IMR-90 (cell line): Measurements from ENCODE around the gene VAT1L. TPM values are rescaled to one million over a fixed set of nuclear protein-coding genes. Genes with fewer than 3 reads are reported as not detected.

Experiments
- ATAC-seq: fragments of 200-7000 bp; cut with Tn5 transposase; 2 replicates; pipeline ENCODE4 v1.9.1; 2020; ENCODE audit warnings: low read depth, mild to moderate bottlenecking, moderate library complexity
- BruUV-seq: library from RNA; stranded (reverse); fragments of 400-500 nt; replicated peaks from 2 replicates; lab custom pipeline; 2021; lab: Mats Ljungman, UMichigan
- CTCF ChIA-PET: fragments of 300-600 bp; formaldehyde crosslinking; extraction: SDS; loops from one replicate; lab custom pipeline; 2021; ENCODE audit warnings: antibody characterized with exemption; lab: Yijun Ruan, JAX
- POLR2A ChIA-PET: fragments of 300-600 bp; sonication (Branson Sonifier 250); formaldehyde crosslinking; loops from one replicate; lab custom pipeline; 2022; ENCODE audit warnings: antibody characterized with exemption; ENCODE audit not compliant: unreplicated experiment; lab: Charles Lee
- DNase-seq: peaks from one replicate; pipeline ENCODE4 v3.0.0; 2013
- H2AFZ ChIP-seq: replicated peaks from 2 replicates; pipeline ENCODE3; 2013; ENCODE audit warnings: low read length, mild to moderate bottlenecking; ENCODE audit not compliant: poor library complexity
- H2AK5ac ChIP-seq: 2 replicates; pipeline ENCODE4 v1.6.1; 2013; ENCODE audit warnings: low read depth, low read length, inconsistent platforms
- H2AK9ac ChIP-seq: replicated peaks from 2 replicates; pipeline ENCODE3; 2013; ENCODE audit warnings: mild to moderate bottlenecking, low read depth, low read length, moderate library complexity; ENCODE audit not compliant: poor library complexity
- H2BK120ac ChIP-seq: 2 replicates; pipeline ENCODE4 v1.6.1; 2013; ENCODE audit warnings: low read depth, low read length, inconsistent platforms
- H2BK15ac ChIP-seq: 3 replicates; pipeline ENCODE4 v1.6.1; 2013; ENCODE audit warnings: low read depth, low read length, inconsistent platforms
- H2BK20ac ChIP-seq: 2 replicates; pipeline ENCODE4 v1.6.1; 2013; ENCODE audit warnings: low read depth, mild to moderate bottlenecking, inconsistent platforms, low read length, moderate library complexity
- H2BK5ac ChIP-seq: 2 replicates; pipeline ENCODE4 v1.6.1; 2013; ENCODE audit warnings: mild to moderate bottlenecking, low read depth, low read length, inconsistent platforms; ENCODE audit not compliant: poor library complexity, severe bottlenecking
- H3K14ac ChIP-seq: replicated peaks from 2 replicates; pipeline ENCODE4 v1.6.1; 2013; ENCODE audit warnings: low read depth, low read length, inconsistent platforms
- H3K18ac ChIP-seq: 2 replicates; pipeline ENCODE4 v1.6.1; 2013; ENCODE audit warnings: low read depth, low read length, control low read depth
- H3K23ac ChIP-seq: 2 replicates; pipeline ENCODE4 v1.6.1; 2013; ENCODE audit warnings: low read depth, low read length, inconsistent platforms
- H3K27ac ChIP-seq: 2 replicates; pipeline ENCODE4 v1.5.1; 2013; ENCODE audit warnings: mild to moderate bottlenecking, control low read depth, low read length; ENCODE audit not compliant: insufficient read depth
- H3K27me3 ChIP-seq: 2 replicates; pipeline ENCODE4 v1.6.1; 2013; ENCODE audit warnings: low read length; ENCODE audit not compliant: control insufficient read depth, insufficient read depth
- H3K36me3 ChIP-seq: 2 replicates; pipeline ENCODE4 v1.6.1; 2013; ENCODE audit warnings: low read length, mixed read lengths; ENCODE audit not compliant: control insufficient read depth, insufficient read depth
- H3K4ac ChIP-seq: 2 replicates; pipeline ENCODE4 v1.6.1; 2013; ENCODE audit warnings: low read depth, low read length, inconsistent platforms
- H3K4me1 ChIP-seq: 2 replicates; pipeline ENCODE4 v1.6.1; 2013; ENCODE audit warnings: low read length, mixed read lengths; ENCODE audit not compliant: control insufficient read depth, insufficient read depth
- H3K4me2 ChIP-seq: 2 replicates; pipeline ENCODE4 v1.6.1; 2013; ENCODE audit warnings: low read depth, mild to moderate bottlenecking, control low read depth, low read length, moderate library complexity
- H3K4me3 ChIP-seq: 2 replicates; pipeline ENCODE4 v1.5.1; 2013; ENCODE audit warnings: low read depth, mild to moderate bottlenecking, control low read depth, low read length, moderate library complexity; ENCODE audit not compliant: insufficient read depth
- H3K56ac ChIP-seq: 2 replicates; pipeline ENCODE4 v1.6.1; 2013; ENCODE audit warnings: low read length, inconsistent platforms; ENCODE audit not compliant: insufficient read depth; ENCODE audit errors: extremely low read depth
- H3K79me1 ChIP-seq, 2 experiments: 2 replicates each; pipeline ENCODE4 v1.6.1; 2013; ENCODE audit warnings: low read length in 2 of 2, inconsistent platforms in 1 of 2, low read depth in 1 of 2
- H3K9ac ChIP-seq: 2 replicates; pipeline ENCODE4 v1.6.1; 2013; ENCODE audit warnings: low read depth, low read length, control low read depth
- H3K9me1 ChIP-seq: 2 replicates; pipeline ENCODE4 v1.6.1; 2013; ENCODE audit warnings: low read length, inconsistent platforms; ENCODE audit not compliant: insufficient read depth
- H3K9me3 ChIP-seq: 2 replicates; pipeline ENCODE4 v1.6.1; 2013; ENCODE audit warnings: low read length; ENCODE audit not compliant: control insufficient read depth, insufficient read depth
- H4K20me1 ChIP-seq: 2 replicates; pipeline ENCODE4 v1.6.1; 2013; ENCODE audit warnings: low read length, inconsistent platforms; ENCODE audit not compliant: insufficient read depth
- H4K5ac ChIP-seq: 2 replicates; pipeline ENCODE4 v1.6.1; 2013; ENCODE audit warnings: mild to moderate bottlenecking, low read depth, low read length, control low read depth
- H4K8ac ChIP-seq, 2 experiments: 2 replicates each; pipeline ENCODE4 v1.6.1; 2013; ENCODE audit warnings: low read depth in 2 of 2, low read length in 2 of 2, control low read depth in 1 of 2, inconsistent platforms in 1 of 2
- H4K91ac ChIP-seq: 2 replicates; pipeline ENCODE4 v1.6.1; 2013; ENCODE audit warnings: low read depth, low read length, inconsistent platforms; ENCODE audit not compliant: insufficient read depth
- BHLHE40 ChIP-seq: fragments of 150-350 bp; IDR thresholded peaks from 2 replicates; pipeline ENCODE4 v1.6.1; 2016; ENCODE audit warnings: mild to moderate bottlenecking, low read depth, low read length
- CEBPB ChIP-seq: IDR thresholded peaks from 2 replicates; pipeline ENCODE4 v1.6.1; 2012; ENCODE audit warnings: low read depth, low read length, improper control_type of control experiment
- ELK1 ChIP-seq: fragments of 150-350 bp; IDR thresholded peaks from 2 replicates; pipeline ENCODE4 v1.6.1; 2016; ENCODE audit warnings: low read depth, mild to moderate bottlenecking, low read length, moderate library complexity, borderline replicate concordance
- FOS ChIP-seq: fragments of 150-350 bp; IDR thresholded peaks from 2 replicates; pipeline ENCODE4 v1.6.1; 2016; ENCODE audit warnings: low read depth, low read length
- MXI1 ChIP-seq: IDR thresholded peaks from 2 replicates; pipeline ENCODE4 v1.6.1; 2012; ENCODE audit warnings: low read depth, mild to moderate bottlenecking, low read length, moderate library complexity, borderline replicate concordance
- NFE2L2 ChIP-seq: fragments of 150-350 bp; IDR thresholded peaks from 2 replicates; pipeline ENCODE4 v1.6.1; 2016; ENCODE audit warnings: low read depth, mild to moderate bottlenecking, low read length
- RAD21 ChIP-seq: IDR thresholded peaks from 2 replicates; pipeline ENCODE4 v1.6.1; 2012; ENCODE audit warnings: low read length, improper control_type of control experiment
- RCOR1 ChIP-seq: IDR thresholded peaks from 2 replicates; pipeline ENCODE4 v1.6.1; 2012; ENCODE audit warnings: mild to moderate bottlenecking, low read length, improper control_type of control experiment; ENCODE audit not compliant: insufficient replicate concordance
- RFX5 ChIP-seq: IDR thresholded peaks from 2 replicates; pipeline ENCODE4 v1.8.0; 2012; ENCODE audit warnings: low read depth, mild to moderate bottlenecking, low read length, moderate library complexity
- SMC3 ChIP-seq: fragments of 150-350 bp; IDR thresholded peaks from 2 replicates; pipeline ENCODE4 v1.6.1; 2016; ENCODE audit warnings: low read depth, mild to moderate bottlenecking, antibody characterized with exemption, low read length, moderate library complexity
- WGBS, 2 experiments: methylation state at CpG; one replicate each; pipeline versions ENCODE4 v1.1.5 to v1.1.7; 2013; ENCODE audit warnings: missing lambda C conversion rate in 2 of 2; ENCODE audit not compliant: insufficient read length in 1 of 2; ENCODE audit errors: extremely low coverage in 2 of 2; 5-methylcytosine and 5-hydroxymethylcytosine counted together
- dilution Hi-C: fragments of 300-500 bp; cut with HindIII; formaldehyde crosslinking; loops from one replicate; pipeline ENCODE4 v1.14.3; 2018; ENCODE audit warnings: low sequenced_read_pairs; ENCODE audit not compliant: unreplicated experiment
- in situ Hi-C: fragments of 300-500 bp; cut with MboI; formaldehyde crosslinking; loops from 3 replicates; pipeline ENCODE4 v1.14.3; 2019; ENCODE audit warnings: low sequenced_read_pairs, inconsistent platforms, mixed read lengths
- intact Hi-C: fragments of 100-400 bp; cut with micrococcal nuclease; formaldehyde crosslinking; loops from 2 replicates; pipeline ENCODE4 v1.10.0; 2022
- polyA plus RNA-seq, 3 experiments: library from polyadenylated mRNA; depleted of rRNA; stranded (reverse); fragments of >200 nt; gene quantifications; 2 replicates each; pipeline ENCODE4 v1.2.3, GENCODE V29; 2012; ENCODE audit warnings: low replicate concordance in 1 of 3
- total RNA-seq: library from RNA; depleted of rRNA; stranded (reverse); fragments of >200 nt; gene quantifications from 2 replicates; pipeline ENCODE4 v1.2.3, GENCODE V29; 2012

Gene VAT1L
- total and polyA plus RNA-seq, 2 of the 4 experiments (the other 2 are of a cell fraction) = 15.4 to 18.5 TPM

GRCh38 chr16:77922228-77922754, 133.9 kb downstream of the VAT1L start:
- dilution Hi-C loops (no loop called here), in situ Hi-C loops (no loop called here), intact Hi-C loops (no loop called here)
- Histone ChIP-seq H4K91ac (no peak overlapping the region), H2AK5ac (no peak overlapping the region), H4K5ac (no peak overlapping the region), H2BK20ac (no peak overlapping the region), H3K27me3 (no peaks in the 10 kb centered on the region), H3K4me3 (no peak overlapping the region), H3K9ac (no peak overlapping the region), H3K4ac (no peak overlapping the region), H4K20me1 (no peaks in the 10 kb centered on the region), H3K14ac (no peak overlapping the region), H2BK15ac (no peak overlapping the region), H3K4me2 (no peak overlapping the region), H3K23ac (no peak overlapping the region), H3K36me3 (no peaks in the 10 kb centered on the region), H3K56ac (no peak overlapping the region), H2BK120ac (no peak overlapping the region), H2AK9ac (no peak overlapping the region), H3K18ac (no peak overlapping the region), H4K8ac (no peak overlapping the region), H3K79me1 (no peaks in the 10 kb centered on the region), H3K27ac (no peak overlapping the region), H3K4me1 (peaks cover 16% of the 10 kb centered on the region), H2AFZ (no peak overlapping the region), H2BK5ac (no peak overlapping the region), H3K9me1 (peaks cover 11% of the 10 kb centered on the region), H3K9me3 (no peaks in the 10 kb centered on the region)
- 86% methylated on average over 2 of the region's 6 CpGs; no CpG with 5 or more reads in 1 of the 2 experiments for WGBS, 2 experiments
- CTCF ChIA-PET = no interaction called here
- no TSS peak for BruUV-seq
- TF ChIP-seq RCOR1 = no peak
- no peak for TF ChIP-seq MXI1
- TF ChIP-seq RAD21 = no peak
- TF ChIP-seq ELK1 = no peak
- no peak for TF ChIP-seq RFX5
- no peak for TF ChIP-seq NFE2L2
- no peak for TF ChIP-seq BHLHE40
- TF ChIP-seq CEBPB = no peak
- no peak for TF ChIP-seq SMC3
- no peak for TF ChIP-seq FOS
- DNase-seq (no peak), ATAC-seq (no peak)
- POLR2A ChIA-PET = no interaction called here
